ENCODE measurements around the gene MKI67. TPM values are rescaled to one million over a fixed set of nuclear protein-coding genes. Genes with fewer than 3 reads are reported as not detected.
A peak's percentile ranks its signal among the peaks of the same experiment; 100 is the strongest.
"Not testable (repeated sequence)": the region's sequence is repeated elsewhere in the genome, so short reads cannot be mapped to it uniquely, and the experiment has no call there.

The MKI67 gene
- total RNA-seq, 8 experiments from 2014 or later: 0.15 to 51.8 (median 2.4) TPM

- Histone ChIP-seq H3K4me3 (no peak overlapping the region), H3K4me1 (replicated peaks in 1 of 2) (no peaks in the 10 kb centered on the region), H3K27ac (no peak overlapping the region)
- 80 to 97% (median 93%) methylated on average over 1 to 7 of the region's 11 CpGs; no CpG with 5 or more reads in 3 of the 10 experiments for WGBS, 10 experiments
- ATAC-seq (replicated peaks in 6 of 8): no peak
- in situ Hi-C loops (cut with MboI; ENCODE audit: low pct_unique_long_range_greater_than_20kb in 2 of 9, low sequenced_read_pairs in 9 of 9, unreplicated experiment in 9 of 9): no loop called here
These were observed 30.3 kb downstream of the MKI67 start for GRCh38 chr10:128095753-128096469.

- no peak for ATAC-seq (replicated peaks in 6 of 8)
- Histone ChIP-seq H3K4me3 (no peak overlapping the region), H3K4me1 (replicated peaks in 1 of 2) (no peaks in the 10 kb centered on the region), H3K27ac (no peak overlapping the region)
- in situ Hi-C loops (cut with MboI; ENCODE audit: low pct_unique_long_range_greater_than_20kb in 2 of 9, low sequenced_read_pairs in 9 of 9, unreplicated experiment in 9 of 9): no loop called here
- 42 to 100% (median 88%) methylated on average over 1 to 7 of the region's 11 CpGs; no CpG with 5 or more reads in 1 of the 10 experiments for WGBS, 10 experiments
These were observed 31.0 kb downstream of the MKI67 start for GRCh38 chr10:128095027-128095752.

- in situ Hi-C loops (cut with MboI; ENCODE audit: low pct_unique_long_range_greater_than_20kb in 2 of 9, low sequenced_read_pairs in 9 of 9, unreplicated experiment in 9 of 9); H3K4me1 ChIP-seq (replicated peaks in 1 of 2); ATAC-seq (replicated peaks in 6 of 8); H3K27ac ChIP-seq; H3K4me3 ChIP-seq: not testable (repeated sequence)
- 86 to 100% (median 92%) methylated on average over 2 to 4 of the region's 4 CpGs; no CpG with 5 or more reads in 1 of the 10 experiments for WGBS, 10 experiments
These were observed 31.6 kb downstream of the MKI67 start for GRCh38 chr10:128094596-128094995.

GRCh38 chr10:128092454-128092853, 33.8 kb downstream of the MKI67 start:
- H3K4me3 ChIP-seq: no peak overlapping the region
- no peak for ATAC-seq (replicated peaks in 6 of 8)
- 0 to 100% (median 90%) methylated on average over 1 to 2 of the region's 3 CpGs; no CpG with 5 or more reads in 3 of the 10 experiments for WGBS, 10 experiments
- no peak overlapping the region for H3K27ac ChIP-seq
- H3K4me1 ChIP-seq (replicated peaks in 1 of 2): no peaks in the 10 kb centered on the region
- in situ Hi-C loops (cut with MboI; ENCODE audit: low pct_unique_long_range_greater_than_20kb in 2 of 9, low sequenced_read_pairs in 9 of 9, unreplicated experiment in 9 of 9): no loop called here

GRCh38 chr10:128091636-128092210, 34.5 kb downstream of the MKI67 start:
- no peak overlapping the region for H3K27ac ChIP-seq
- ATAC-seq (replicated peaks in 6 of 8): no peak
- H3K4me1 ChIP-seq (replicated peaks in 1 of 2): no peaks in the 10 kb centered on the region
- WGBS, 10 experiments: 20 to 100% (median 80%) methylated on average over 1 to 9 of the region's 17 CpGs; no CpG with 5 or more reads in 1 of the 10 experiments
- no peak overlapping the region for H3K4me3 ChIP-seq
- in situ Hi-C loops (cut with MboI; ENCODE audit: low pct_unique_long_range_greater_than_20kb in 2 of 9, low sequenced_read_pairs in 9 of 9, unreplicated experiment in 9 of 9): no loop called here

- ATAC-seq (replicated peaks in 6 of 8): peak in 5 of 8 experiments; percentile 37 to 80 (median 60)
- in situ Hi-C loops (cut with MboI; ENCODE audit: low pct_unique_long_range_greater_than_20kb in 2 of 9, low sequenced_read_pairs in 9 of 9, unreplicated experiment in 9 of 9): no loop called here
- WGBS, 10 experiments: 16 to 89% (median 69%) methylated on average over 1 to 7 of the region's 12 CpGs
These were observed 38.1 kb downstream of the MKI67 start for GRCh38 chr10:128087884-128088709.

GRCh38 chr10:128087146-128087883, 38.9 kb downstream of the MKI67 start:
- in situ Hi-C loops (cut with MboI; ENCODE audit: low pct_unique_long_range_greater_than_20kb in 2 of 9, low sequenced_read_pairs in 9 of 9, unreplicated experiment in 9 of 9): no loop called here
- ATAC-seq (replicated peaks in 6 of 8): peak in 1 of 8 experiments; percentile 24
- WGBS, 10 experiments: 21 to 90% (median 70%) methylated on average over 1 to 7 of the region's 7 CpGs; no CpG with 5 or more reads in 1 of the 10 experiments
- H3K4me1 ChIP-seq (replicated peaks in 1 of 2): no peaks in the 10 kb centered on the region
- H3K4me3 ChIP-seq: no peak overlapping the region
- no peak overlapping the region for H3K27ac ChIP-seq

More at GRCh38 chr10:128087884-128088709, 38.1 kb downstream of the MKI67 start:
- no peaks in the 10 kb centered on the region for H3K4me1 ChIP-seq (replicated peaks in 1 of 2)
- no peak overlapping the region for H3K4me3 ChIP-seq
- no peak overlapping the region for H3K27ac ChIP-seq

- no peaks in the 10 kb centered on the region for H3K4me1 ChIP-seq (replicated peaks in 1 of 2)
- H3K27ac ChIP-seq: no peak overlapping the region
- peak in 3 of 8 experiments; percentile 72 to 97 (median 97) for ATAC-seq (replicated peaks in 6 of 8)
- in situ Hi-C loops (cut with MboI; ENCODE audit: low pct_unique_long_range_greater_than_20kb in 2 of 9, low sequenced_read_pairs in 9 of 9, unreplicated experiment in 9 of 9): no loop called here
- no peak overlapping the region for H3K4me3 ChIP-seq
- 60 to 100% (median 80%) methylated on average over 1 to 4 of the region's 10 CpGs; no CpG with 5 or more reads in 5 of the 10 experiments for WGBS, 10 experiments
These were observed 40.0 kb downstream of the MKI67 start for GRCh38 chr10:128086003-128086863.

- no peak for ATAC-seq (replicated peaks in 6 of 8)
- in situ Hi-C loops (cut with MboI; ENCODE audit: low pct_unique_long_range_greater_than_20kb in 2 of 9, low sequenced_read_pairs in 9 of 9, unreplicated experiment in 9 of 9): no loop called here
- Histone ChIP-seq H3K4me1 (replicated peaks in 1 of 2) (no peaks in the 10 kb centered on the region), H3K4me3 (no peak overlapping the region), H3K27ac (no peak overlapping the region)
- 44 to 94% (median 70%) methylated on average over 1 to 8 of the region's 8 CpGs; no CpG with 5 or more reads in 2 of the 10 experiments for WGBS, 10 experiments
These were observed 41.2 kb downstream of the MKI67 start for GRCh38 chr10:128084991-128085390.

GRCh38 chr10:128084364-128084763, 41.9 kb downstream of the MKI67 start:
- Histone ChIP-seq H3K4me3 (no peak overlapping the region), H3K27ac (no peak overlapping the region), H3K4me1 (replicated peaks in 1 of 2) (no peaks in the 10 kb centered on the region)
- no peak for ATAC-seq (replicated peaks in 6 of 8)
- WGBS, 10 experiments: 82 to 100% (median 90%) methylated on average over 2 to 8 of the region's 10 CpGs; no CpG with 5 or more reads in 2 of the 10 experiments
- in situ Hi-C loops (cut with MboI; ENCODE audit: low pct_unique_long_range_greater_than_20kb in 2 of 9, low sequenced_read_pairs in 9 of 9, unreplicated experiment in 9 of 9): no loop called here

GRCh38 chr10:128083191-128083895, 42.9 kb downstream of the MKI67 start:
- ATAC-seq (replicated peaks in 6 of 8): no peak
- Histone ChIP-seq H3K27ac (no peak overlapping the region), H3K4me3 (no peak overlapping the region), H3K4me1 (replicated peaks in 1 of 2) (no peaks in the 10 kb centered on the region)
- whole genome bisulfite sequencing, 10 experiments: 40 to 96% (median 76%) methylated on average over 2 to 14 of the region's 15 CpGs
- in situ Hi-C loops (cut with MboI; ENCODE audit: low pct_unique_long_range_greater_than_20kb in 2 of 9, low sequenced_read_pairs in 9 of 9, unreplicated experiment in 9 of 9): no loop called here
